ENCODE results near the gene CSF1R.

GRCh38 chr5:150092159-150092787 lies 5.9 kb upstream of the CSF1R start:
- TF ChIP-seq JUN (IDR thresholded peaks at IDR 0.05; ENCODE audit: low read depth, low read length) (no peak), EZH2 (IDR thresholded peaks at IDR 0.05; ENCODE audit: low read depth, low read length, severe bottlenecking) (no peak), CEBPB (IDR thresholded peaks at IDR 0.05; ENCODE audit: low read depth, low read length) (no peak), PHF8 (conservative IDR thresholded peaks at IDR 0.05; ENCODE audit: low read depth, low read length) (no peak), POLR2A (IDR thresholded peaks at IDR 0.05; ENCODE audit: control extremely low read depth in 1 of 2, low read depth in 2 of 2, low read length in 2 of 2) (no peak), SIRT6 (IDR thresholded peaks at IDR 0.05; ENCODE audit: low read length) (no peak), KDM5A (IDR thresholded peaks at IDR 0.05; ENCODE audit: low read length) (no peak)
